Measurements from ENCODE around the gene GALK2. TPM values are rescaled to one million over a fixed set of nuclear protein-coding genes. Genes with fewer than 3 reads are reported as not detected.
"Not testable (repeated sequence)": the region's sequence is repeated elsewhere in the genome, so short reads cannot be mapped to it uniquely, and the experiment has no call there.

Gene GALK2
- total RNA-seq, 1 donor from 2014 or later, result 54.2 TPM

DNA sequence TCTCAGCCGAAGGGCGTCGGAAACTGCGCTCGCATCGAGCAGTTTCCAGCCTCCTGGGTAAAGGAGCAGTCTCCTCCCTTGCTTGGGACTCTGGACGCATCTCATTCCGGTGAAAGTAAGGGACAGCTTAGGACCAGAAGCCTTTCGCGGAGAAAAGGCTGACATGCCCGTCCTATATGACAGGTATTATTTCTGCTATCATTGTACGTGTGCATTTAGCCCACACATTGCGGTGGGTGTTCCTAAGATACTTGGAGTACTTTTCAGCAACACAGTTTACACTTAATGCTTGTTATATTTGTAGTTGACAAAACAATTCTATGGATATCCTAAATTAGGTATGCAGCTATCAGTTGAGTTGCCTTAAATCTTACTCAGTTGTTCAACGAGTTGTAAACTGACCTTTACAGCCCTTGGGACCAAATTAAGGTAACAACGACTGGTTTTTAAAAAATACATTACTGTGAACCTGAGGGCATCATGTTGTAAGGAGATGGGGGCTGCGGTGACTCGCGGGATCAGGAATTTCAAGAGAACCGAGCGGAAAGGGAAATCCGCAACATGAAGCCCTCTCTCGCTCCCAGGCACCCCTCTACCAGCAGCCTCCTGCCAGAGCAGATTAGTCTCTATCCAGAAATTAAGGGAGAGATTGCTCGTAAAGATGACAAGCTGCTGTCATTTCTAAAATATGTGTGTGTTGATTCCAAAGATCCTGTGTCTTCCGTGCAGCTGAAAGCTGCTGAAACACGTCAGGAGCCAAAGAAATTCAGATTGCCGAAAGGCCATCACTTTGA lies 14.0 kb upstream of the GALK2 start:
- DNase-seq (ENCODE audit: low spot score in 2 of 2), result no peak
- no peak for FAIRE-seq

DNA sequence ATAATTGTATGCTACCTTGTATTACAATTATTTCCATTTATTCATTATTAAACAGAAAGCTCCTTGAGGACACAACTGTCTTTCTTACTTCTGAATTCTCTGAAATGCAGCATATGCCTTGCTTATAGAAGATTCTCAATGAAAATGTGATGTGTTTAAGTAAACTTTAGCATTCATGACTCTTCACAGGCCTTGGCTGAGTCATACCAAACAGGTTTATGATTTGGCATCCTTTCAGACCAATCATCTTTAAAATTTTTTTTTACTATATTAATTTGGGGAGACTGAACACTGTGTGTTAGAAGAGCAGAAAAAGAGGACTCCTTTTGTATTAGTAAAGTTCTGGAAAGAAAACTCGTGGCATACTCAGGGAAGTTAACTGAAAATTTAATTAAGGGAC lies 6.4 kb upstream of the GALK2 start:
- DNase-seq (ENCODE audit: low spot score in 2 of 2), result no peak
- no peak for FAIRE-seq

DNA sequence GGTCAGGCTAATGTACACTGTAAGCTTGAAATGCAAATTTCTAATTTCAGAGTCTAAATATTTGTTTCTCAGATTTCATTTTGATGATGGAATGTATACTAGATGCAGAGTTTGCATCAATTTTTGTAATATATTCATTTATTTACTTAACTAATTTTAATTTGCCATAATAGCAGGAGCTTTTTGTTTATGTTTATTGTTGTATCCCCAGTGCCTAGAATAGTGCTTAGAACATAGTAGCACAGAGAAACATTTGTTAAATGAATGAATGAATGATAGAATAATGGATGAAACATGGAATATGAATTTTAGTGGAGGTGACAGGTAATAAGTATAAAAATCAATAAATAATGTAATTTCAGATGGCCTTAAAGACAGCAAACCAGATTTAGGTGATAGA lies 5.2 kb upstream of the GALK2 start:
- no peak for FAIRE-seq
- DNase-seq (ENCODE audit: low spot score in 2 of 2), result no peak

- DNase-seq (ENCODE audit: low spot score in 2 of 2) (no peak), FAIRE-seq (no peak)
These were observed 2.0 kb upstream of the GALK2 start for GRCh38 chr15:49168016-49168415.

DNA sequence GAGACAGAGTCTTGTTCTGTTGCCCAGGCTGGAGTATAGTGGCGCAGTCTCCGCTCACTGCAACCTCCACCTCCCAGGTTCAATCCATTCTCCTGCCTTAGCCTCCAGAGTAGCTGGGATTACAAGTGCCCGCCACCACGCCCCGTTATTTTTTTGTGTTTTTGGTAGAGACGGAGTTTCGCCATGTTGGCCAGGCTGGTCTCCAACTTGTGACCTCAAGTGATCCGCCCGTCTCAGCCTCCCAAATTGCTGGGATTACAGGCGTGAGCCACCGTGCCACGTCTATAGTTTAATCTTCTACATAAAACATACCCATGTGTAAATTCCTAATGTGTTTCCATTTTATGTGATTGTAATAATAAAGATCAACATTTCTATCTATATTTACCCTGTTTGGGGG lies 1.7 kb downstream of the GALK2 start:
- FAIRE-seq (no peak), DNase-seq (ENCODE audit: low spot score in 2 of 2) (no peak)

DNA sequence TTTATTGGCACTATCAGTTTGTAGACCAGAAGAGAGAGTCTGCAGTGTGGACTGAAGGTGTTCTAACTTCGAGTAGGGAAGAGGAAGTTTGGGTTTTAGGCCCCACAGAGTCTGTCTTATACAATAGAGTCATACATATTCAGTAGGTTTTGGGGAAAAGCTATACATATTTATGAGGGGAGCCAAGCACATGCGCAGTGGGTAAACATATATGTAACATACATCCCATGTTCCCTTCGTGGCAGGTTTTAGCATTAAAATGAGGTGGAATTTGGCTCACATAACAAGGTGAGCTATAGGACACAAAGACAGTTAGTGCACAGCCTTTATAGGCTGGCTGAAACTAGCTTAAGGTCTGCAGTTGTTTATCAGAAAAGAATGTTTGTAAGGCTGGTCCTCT lies 4.9 kb downstream of the GALK2 start:
- DNase-seq (ENCODE audit: low spot score in 2 of 2), result no peak
- no peak for FAIRE-seq

GRCh38 chr15:49175582-49176397 lies 5.7 kb downstream of the GALK2 start:
- not testable (repeated sequence) for DNase-seq (ENCODE audit: low spot score in 2 of 2); FAIRE-seq

GRCh38 chr15:49178497-49178896 lies 8.4 kb downstream of the GALK2 start:
- DNase-seq (ENCODE audit: low spot score in 2 of 2) (no peak), FAIRE-seq (no peak)

GRCh38 chr15:49179433-49180190 lies 9.6 kb downstream of the GALK2 start:
- FAIRE-seq, result peak; percentile 17
- no peak for DNase-seq (ENCODE audit: low spot score in 2 of 2)

DNA sequence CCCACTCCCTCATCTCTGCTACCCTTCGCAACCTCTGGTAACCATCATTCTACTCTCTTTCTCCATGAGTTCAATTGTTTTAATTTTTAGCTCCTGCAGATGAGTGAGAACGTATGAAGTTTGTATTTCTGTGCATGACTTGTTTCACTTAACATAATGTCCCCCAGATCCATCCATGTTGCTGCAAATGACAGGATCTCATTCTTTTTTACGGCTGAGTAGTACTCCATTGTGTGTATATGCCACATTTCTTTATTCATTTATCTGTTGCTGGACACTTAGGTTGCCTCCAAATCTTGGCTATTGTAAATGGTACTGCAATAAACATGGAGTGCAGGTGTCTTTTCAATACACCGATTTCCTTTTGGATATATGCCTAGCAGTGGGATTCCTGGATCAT lies 12.1 kb downstream of the GALK2 start:
- DNase-seq (ENCODE audit: low spot score in 2 of 2) (no peak), FAIRE-seq (no peak)

DNA sequence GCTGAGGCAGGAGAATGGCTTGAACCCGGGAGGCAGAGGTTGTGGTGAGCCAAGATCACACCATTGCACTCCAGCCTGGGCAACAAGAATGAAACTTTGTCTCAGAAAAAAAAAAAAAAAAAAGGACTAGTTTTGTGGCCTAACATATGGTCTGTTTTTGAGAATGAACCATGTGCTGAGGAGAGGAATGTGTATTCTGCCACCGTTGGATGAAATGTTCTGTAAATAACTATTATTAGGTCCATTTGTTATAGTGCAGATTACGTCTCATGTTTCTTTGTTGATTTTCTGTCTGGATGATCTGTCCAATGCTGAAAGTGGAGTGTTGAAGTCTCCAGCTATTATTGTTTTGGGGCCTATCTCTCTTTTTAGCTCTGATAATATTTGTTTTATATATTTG lies 13.7 kb downstream of the GALK2 start:
- DNase-seq (ENCODE audit: low spot score in 2 of 2); FAIRE-seq: not testable (repeated sequence)

- DNase-seq (ENCODE audit: low spot score in 2 of 2) (no peak), FAIRE-seq (no peak)
These were observed 15.4 kb downstream of the GALK2 start for GRCh38 chr15:49185473-49185872.

GRCh38 chr15:49187549-49188245 lies 17.6 kb downstream of the GALK2 start:
- FAIRE-seq, result no peak

GRCh38 chr15:49188933-49189332 lies 18.9 kb downstream of the GALK2 start:
- DNase-seq (ENCODE audit: low spot score in 2 of 2) (no peak), FAIRE-seq (no peak)

More at GRCh38 chr15:49187549-49188245, 17.6 kb downstream of the GALK2 start:
- no peak for DNase-seq (ENCODE audit: low spot score in 2 of 2)

DNA sequence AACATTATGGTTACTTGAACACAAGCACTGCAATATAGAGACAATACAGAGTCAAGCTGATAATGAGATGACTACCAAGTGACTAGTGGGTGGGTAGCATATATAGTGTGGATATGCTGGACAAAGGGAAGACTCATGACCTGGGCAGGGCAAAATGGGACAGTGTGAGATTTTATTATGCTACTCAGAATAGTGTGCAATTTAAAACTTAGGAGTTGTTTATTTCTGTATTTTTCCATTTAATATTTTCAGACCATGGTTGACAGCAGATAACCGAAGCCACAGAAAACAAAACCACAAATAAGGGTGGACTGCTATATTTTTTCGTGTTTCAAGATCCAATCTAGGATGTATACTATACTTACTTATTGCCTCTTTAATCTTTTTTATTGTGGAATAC lies 19.6 kb downstream of the GALK2 start:
- no peak for FAIRE-seq
- DNase-seq (ENCODE audit: low spot score in 2 of 2), result no peak

DNA sequence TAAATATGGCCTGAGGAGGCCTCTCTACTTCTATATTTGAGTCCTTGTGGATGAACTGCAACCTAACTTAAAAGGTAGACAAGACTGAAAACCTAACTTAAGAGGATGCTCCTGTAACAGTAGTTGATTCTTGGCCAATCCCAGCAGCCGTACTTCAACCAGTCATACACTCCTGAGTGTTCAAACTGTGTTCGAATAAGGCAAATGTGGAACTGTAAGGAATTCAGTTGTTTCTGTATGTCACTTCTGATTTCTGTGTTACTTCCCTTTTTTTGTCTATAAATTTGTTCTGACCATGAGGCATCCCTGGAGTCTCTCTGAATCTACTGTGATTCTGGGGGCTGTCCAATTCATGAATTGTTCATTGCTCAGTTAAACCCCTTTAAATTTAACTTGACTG lies 20.5 kb downstream of the GALK2 start:
- no peak for FAIRE-seq

GRCh38 chr15:49191892-49192291 lies 21.8 kb downstream of the GALK2 start:
- no peak for DNase-seq (ENCODE audit: low spot score in 2 of 2)
- FAIRE-seq, result no peak

More for the DNA sequence above, 20.5 kb downstream of the GALK2 start:
- DNase-seq (ENCODE audit: low spot score in 2 of 2), result no peak

DNA sequence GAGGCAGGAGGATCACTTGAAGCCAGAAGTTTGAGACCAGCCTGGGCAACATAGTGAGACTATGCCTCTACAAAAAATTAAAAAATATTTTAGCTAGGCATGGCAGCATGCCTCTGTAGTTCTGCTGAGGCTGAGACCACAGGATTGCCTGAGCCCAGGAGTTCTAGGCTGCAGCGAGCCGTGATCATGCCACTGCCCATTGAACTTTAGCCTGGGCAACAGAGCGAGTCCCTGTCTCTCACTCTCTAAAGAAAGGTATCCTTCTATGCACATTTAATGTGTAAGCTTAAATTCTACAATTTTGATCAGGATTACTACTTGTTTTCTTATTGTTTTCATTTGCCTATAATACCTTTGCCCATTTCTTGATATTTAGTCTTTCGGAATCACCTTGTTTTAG lies 26.8 kb downstream of the GALK2 start:
- DNase-seq (ENCODE audit: low spot score in 2 of 2) (no peak), FAIRE-seq (no peak)

GRCh38 chr15:49199666-49200065 lies 29.6 kb downstream of the GALK2 start:
- FAIRE-seq (no peak), DNase-seq (ENCODE audit: low spot score in 2 of 2) (no peak)

DNA sequence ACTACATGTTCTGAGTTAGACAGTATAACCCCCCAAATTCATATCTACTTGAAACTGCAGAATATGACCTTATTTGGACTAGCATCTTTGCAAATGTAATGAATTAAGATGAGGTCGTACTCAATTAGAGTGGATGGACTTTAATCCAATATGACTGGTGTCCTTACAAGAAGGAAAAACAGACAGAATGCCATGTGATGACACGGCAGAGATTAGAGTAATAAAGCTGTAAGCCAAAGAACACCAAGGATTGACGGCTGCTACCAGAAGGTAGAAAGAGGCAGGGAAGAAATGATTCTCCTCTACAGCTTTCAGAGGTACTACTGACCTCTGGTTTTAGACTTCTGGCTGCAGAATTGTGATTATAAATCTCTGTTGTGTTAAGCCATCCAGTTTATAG lies 30.3 kb downstream of the GALK2 start:
- no peak for DNase-seq (ENCODE audit: low spot score in 2 of 2)
- FAIRE-seq, result no peak
